ENCODE data around the gene GDF11. TPM values are rescaled to one million over a fixed set of nuclear protein-coding genes. Genes with fewer than 3 reads are reported as not detected.
A peak's percentile ranks its signal among the peaks of the same experiment; 100 is the strongest.

Gene GDF11
- total and polyA plus RNA-seq, 2 of the 4 experiments (the other 2 are of a cell fraction), result 2.7 to 12.9 TPM

DNA sequence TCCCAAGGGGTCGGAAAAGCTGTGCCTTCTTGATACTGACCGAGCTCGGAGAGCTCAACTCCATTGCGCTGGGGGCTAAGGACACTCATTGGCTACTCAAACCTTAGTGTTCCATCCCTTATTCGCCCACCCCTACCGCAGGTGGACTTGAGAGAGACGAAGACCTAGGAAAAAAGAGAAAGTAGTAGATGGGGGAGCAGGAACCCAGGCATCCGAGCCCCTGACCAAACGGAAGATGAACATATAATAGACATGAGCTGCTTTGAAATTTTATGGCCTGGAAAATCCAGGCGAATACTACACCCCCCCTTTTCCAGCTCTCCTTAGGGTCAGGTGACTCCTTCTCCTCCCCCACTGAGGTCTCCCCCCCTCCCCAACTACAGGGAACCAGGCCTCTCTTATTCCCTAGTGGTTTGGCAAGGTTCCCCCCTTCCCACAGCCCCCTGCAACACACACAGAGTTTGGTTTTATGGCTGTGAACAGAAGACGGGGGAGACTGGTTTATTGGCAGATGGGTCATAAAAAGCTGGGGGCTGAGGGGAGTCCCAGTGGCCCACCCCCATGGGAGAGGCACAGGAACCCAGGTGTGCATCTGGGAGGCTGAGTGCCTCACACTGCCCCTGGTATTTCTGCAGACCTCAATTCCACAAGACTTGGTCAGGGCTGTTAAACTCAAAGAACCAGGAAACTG, 1.6 kb downstream of the GDF11 start:
- Histone ChIP-seq H3K9me1 (ENCODE audit: insufficient read depth, low read length) (peaks cover 9% of the 10 kb centered on the region; the same call in 1 of the 2 replicates), H2BK15ac (ENCODE audit: low read depth, low read length) (no peak overlapping the region), H4K91ac (ENCODE audit: insufficient read depth, low read depth, low read length) (no peak overlapping the region), H3K27ac (ENCODE audit: insufficient read depth, low read length) (0 out of 2 replicates have a peak overlapping the region, but pooled peaks have one; percentile 5), H2BK120ac (ENCODE audit: low read depth, low read length) (no peak overlapping the region), H3K56ac (ENCODE audit: extremely low read depth, insufficient read depth, low read length) (no peak overlapping the region), H4K20me1 (ENCODE audit: insufficient read depth, low read length) (peaks cover 7% of the 10 kb centered on the region), H3K4me3 (ENCODE audit: insufficient read depth, low read depth, low read length) (peak overlapping the region; percentile 97), H3K9ac (ENCODE audit: low read depth, low read length) (peak overlapping the region; percentile 84), H2AK5ac (ENCODE audit: low read depth, low read length) (no peak overlapping the region), H3K79me1 (ENCODE audit: low read depth in 1 of 2, low read length in 2 of 2) (peaks cover 2 to 30% of the 10 kb centered on the region in 2 experiments; a peak in 2 of 4 replicates), H3K27me3 (ENCODE audit: control insufficient read depth, insufficient read depth, low read length) (no peaks in the 10 kb centered on the region), H3K9me3 (ENCODE audit: control insufficient read depth, insufficient read depth, low read length) (no peaks in the 10 kb centered on the region), H2BK20ac (ENCODE audit: low read depth, low read length) (no peak overlapping the region), H3K4me2 (ENCODE audit: low read depth, low read length) (peak overlapping the region; percentile 99), H4K8ac (ENCODE audit: low read depth in 2 of 2, low read length in 2 of 2) (no peak overlapping the region), H3K36me3 (ENCODE audit: control insufficient read depth, insufficient read depth, low read length) (peaks cover 9% of the 10 kb centered on the region), H2AFZ (replicated peaks; ENCODE audit: low read length, poor library complexity) (peak overlapping the region; percentile 92), H3K14ac (replicated peaks; ENCODE audit: low read depth, low read length) (peak overlapping the region; percentile 55; the same call in 1 of the 2 replicates), H3K23ac (ENCODE audit: low read depth, low read length) (peak overlapping the region; percentile 94), H3K4me1 (ENCODE audit: control insufficient read depth, insufficient read depth, low read length) (peaks cover 15% of the 10 kb centered on the region), H4K5ac (ENCODE audit: low read depth, low read length) (no peak overlapping the region), H3K18ac (ENCODE audit: low read depth, low read length) (no peak overlapping the region), H3K4ac (ENCODE audit: low read depth, low read length) (peak overlapping the region; percentile 14; the same call in 1 of the 2 replicates), H2AK9ac (replicated peaks; ENCODE audit: low read depth, low read length, poor library complexity) (peak overlapping the region; percentile 7), H2BK5ac (ENCODE audit: low read depth, low read length, poor library complexity, severe bottlenecking) (no peak overlapping the region)
- ChIA-PET POLR2A (ENCODE audit: unreplicated experiment) (no interaction called here), CTCF (interaction anchor here (0.8 to 1.8 kb wide), 3 partner anchors 52 to 191 kb away, joined by 3 to 5 read pairs (median 3); no protein-coding TSS in a partner anchor)
- peak; percentile 1; the same call in 1 of the 2 replicates for ATAC-seq (ENCODE audit: low read depth)
- no peak for DNase-seq
- BruUV-seq (replicated peaks), result no TSS peak
- in situ Hi-C loops (cut with MboI; ENCODE audit: low sequenced_read_pairs) (no loop called here), intact Hi-C loops (cut with micrococcal nuclease) (loop anchor here (5.0 kb wide), 2 partner anchors 73 to 188 kb away; partner anchors contain the start of genes DGKA, ORMDL2 and SARNP), dilution Hi-C loops (cut with HindIII; ENCODE audit: low sequenced_read_pairs, unreplicated experiment) (no loop called here)
- TF ChIP-seq MAFK (IDR thresholded peaks at IDR 0.05; ENCODE audit: low read depth, low read length) (no peak), BHLHE40 (IDR thresholded peaks at IDR 0.05; ENCODE audit: low read depth, low read length) (no peak), POLR2A (IDR thresholded peaks at IDR 0.05; ENCODE audit: low read depth, low read length) (no peak), RAD21 (IDR thresholded peaks at IDR 0.05; ENCODE audit: low read length) (no peak), SMC3 (IDR thresholded peaks at IDR 0.05; ENCODE audit: low read depth, low read length) (no peak), MAZ (IDR thresholded peaks at IDR 0.05; ENCODE audit: borderline replicate concordance, low read depth, low read length) (no peak), MXI1 (IDR thresholded peaks at IDR 0.05; ENCODE audit: borderline replicate concordance, low read depth, low read length) (no peak), RFX5 (IDR thresholded peaks at IDR 0.05; ENCODE audit: low read depth, low read length) (no peak), RCOR1 (IDR thresholded peaks at IDR 0.05; ENCODE audit: insufficient replicate concordance, low read length) (no peak), FOS (IDR thresholded peaks at IDR 0.05; ENCODE audit: low read depth, low read length) (no peak)
- TF ChIP-seq, protein P1, sequence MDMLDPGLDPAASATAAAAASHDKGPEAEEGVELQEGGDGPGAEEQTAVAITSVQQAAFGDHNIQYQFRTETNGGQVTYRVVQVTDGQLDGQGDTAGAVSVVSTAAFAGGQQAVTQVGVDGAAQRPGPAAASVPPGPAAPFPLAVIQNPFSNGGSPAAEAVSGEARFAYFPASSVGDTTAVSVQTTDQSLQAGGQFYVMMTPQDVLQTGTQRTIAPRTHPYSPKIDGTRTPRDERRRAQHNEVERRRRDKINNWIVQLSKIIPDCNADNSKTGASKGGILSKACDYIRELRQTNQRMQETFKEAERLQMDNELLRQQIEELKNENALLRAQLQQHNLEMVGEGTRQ (IDR thresholded peaks at IDR 0.05; ENCODE audit: low read depth, low read length), result no peak
- TF ChIP-seq, protein P2, sequence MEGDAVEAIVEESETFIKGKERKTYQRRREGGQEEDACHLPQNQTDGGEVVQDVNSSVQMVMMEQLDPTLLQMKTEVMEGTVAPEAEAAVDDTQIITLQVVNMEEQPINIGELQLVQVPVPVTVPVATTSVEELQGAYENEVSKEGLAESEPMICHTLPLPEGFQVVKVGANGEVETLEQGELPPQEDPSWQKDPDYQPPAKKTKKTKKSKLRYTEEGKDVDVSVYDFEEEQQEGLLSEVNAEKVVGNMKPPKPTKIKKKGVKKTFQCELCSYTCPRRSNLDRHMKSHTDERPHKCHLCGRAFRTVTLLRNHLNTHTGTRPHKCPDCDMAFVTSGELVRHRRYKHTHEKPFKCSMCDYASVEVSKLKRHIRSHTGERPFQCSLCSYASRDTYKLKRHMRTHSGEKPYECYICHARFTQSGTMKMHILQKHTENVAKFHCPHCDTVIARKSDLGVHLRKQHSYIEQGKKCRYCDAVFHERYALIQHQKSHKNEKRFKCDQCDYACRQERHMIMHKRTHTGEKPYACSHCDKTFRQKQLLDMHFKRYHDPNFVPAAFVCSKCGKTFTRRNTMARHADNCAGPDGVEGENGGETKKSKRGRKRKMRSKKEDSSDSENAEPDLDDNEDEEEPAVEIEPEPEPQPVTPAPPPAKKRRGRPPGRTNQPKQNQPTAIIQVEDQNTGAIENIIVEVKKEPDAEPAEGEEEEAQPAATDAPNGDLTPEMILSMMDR (conservative IDR thresholded peaks at IDR 0.05; ENCODE audit: low read depth, low read length), result no peak
- 0% methylated on average over 1 of the region's 11 CpGs; no CpG with 5 or more reads in 1 of the 2 experiments for WGBS, 2 experiments (ENCODE audit: extremely low coverage in 2 of 2, insufficient read length in 1 of 2)

All from IMR-90 (cell line).